C4-2B (cell line): Measurements from ENCODE around the gene BOD1L1.

Experiments used
- ZFX ChIP-seq: fragments of 450-650 bp; IDR thresholded peaks from 2 replicates; pipeline ENCODE4 v1.6.1; 2017
- TF ChIP-seq, protein P1 (sequence below): fragments of 450-650 bp; conservative IDR thresholded peaks from 2 replicates; pipeline ENCODE4 v1.5.1; 2017; ENCODE audit warnings: mild to moderate bottlenecking

GRCh38 chr4:13524504-13525243, 102.9 kb downstream of the BOD1L1 start:
- TF ChIP-seq, protein P1, sequence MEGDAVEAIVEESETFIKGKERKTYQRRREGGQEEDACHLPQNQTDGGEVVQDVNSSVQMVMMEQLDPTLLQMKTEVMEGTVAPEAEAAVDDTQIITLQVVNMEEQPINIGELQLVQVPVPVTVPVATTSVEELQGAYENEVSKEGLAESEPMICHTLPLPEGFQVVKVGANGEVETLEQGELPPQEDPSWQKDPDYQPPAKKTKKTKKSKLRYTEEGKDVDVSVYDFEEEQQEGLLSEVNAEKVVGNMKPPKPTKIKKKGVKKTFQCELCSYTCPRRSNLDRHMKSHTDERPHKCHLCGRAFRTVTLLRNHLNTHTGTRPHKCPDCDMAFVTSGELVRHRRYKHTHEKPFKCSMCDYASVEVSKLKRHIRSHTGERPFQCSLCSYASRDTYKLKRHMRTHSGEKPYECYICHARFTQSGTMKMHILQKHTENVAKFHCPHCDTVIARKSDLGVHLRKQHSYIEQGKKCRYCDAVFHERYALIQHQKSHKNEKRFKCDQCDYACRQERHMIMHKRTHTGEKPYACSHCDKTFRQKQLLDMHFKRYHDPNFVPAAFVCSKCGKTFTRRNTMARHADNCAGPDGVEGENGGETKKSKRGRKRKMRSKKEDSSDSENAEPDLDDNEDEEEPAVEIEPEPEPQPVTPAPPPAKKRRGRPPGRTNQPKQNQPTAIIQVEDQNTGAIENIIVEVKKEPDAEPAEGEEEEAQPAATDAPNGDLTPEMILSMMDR, result no peak
- TF ChIP-seq ZFX, result no peak
